ENCODE data around the gene APIP. TPM values are rescaled to one million over a fixed set of nuclear protein-coding genes. Genes with fewer than 3 reads are reported as not detected.

The APIP gene
- total RNA-seq, 1 experiment from 2014 or later = 31.3 TPM

DNA sequence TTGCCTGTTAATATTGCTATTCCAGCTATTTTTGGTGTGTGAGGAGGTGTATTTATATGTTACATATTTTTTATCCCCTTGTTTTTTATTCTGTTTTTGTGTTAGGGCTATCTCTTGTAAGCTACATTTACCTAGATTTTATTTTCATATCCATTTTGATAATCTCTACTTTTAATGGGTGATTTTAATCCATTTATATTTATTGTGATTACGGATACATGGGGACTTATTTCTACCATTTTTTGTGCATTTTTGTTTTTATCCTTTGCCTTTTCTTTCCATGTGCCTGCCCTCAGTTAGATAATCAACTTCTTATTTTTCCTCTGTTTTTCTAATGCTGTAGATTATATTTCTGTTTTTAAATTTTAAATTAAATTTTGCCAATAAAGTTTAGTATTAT is 28.5 kb upstream of the APIP start:
- Histone ChIP-seq H3K27me3 (ENCODE audit: insufficient read depth, low read length) (no peaks in the 10 kb centered on the region), H3K79me2 (ENCODE audit: insufficient read depth, low read length) (peaks cover 2% of the 10 kb centered on the region; the same call in 1 of the 2 replicates), H3K27ac (ENCODE audit: insufficient read length, low read depth, low read length) (no peak overlapping the region), H3K23me2 (ENCODE audit: insufficient read length, low read depth, low read length, poor library complexity, severe bottlenecking) (no peaks in the 10 kb centered on the region), H2BK120ac (ENCODE audit: low read depth, low read length, poor library complexity, severe bottlenecking) (no peak overlapping the region), H2BK5ac (ENCODE audit: insufficient read length, low read length) (no peak overlapping the region), H3K9me3 (ENCODE audit: control insufficient read depth, low read depth, low read length) (no peaks in the 10 kb centered on the region), H4K8ac (replicated peaks; ENCODE audit: insufficient read length, low read depth, low read length) (no peak overlapping the region), H2BK20ac (ENCODE audit: low read depth, low read length, poor library complexity, severe bottlenecking) (no peak overlapping the region), H3K56ac (ENCODE audit: insufficient read length, low read depth, low read length) (no peak overlapping the region), H3K23ac (ENCODE audit: insufficient read length, low read depth, low read length) (no peak overlapping the region), H3T11ph (ENCODE audit: low read length) (no peak overlapping the region), H4K5ac (ENCODE audit: insufficient read length, low read depth, low read length) (no peak overlapping the region), H3K18ac (ENCODE audit: insufficient read length, low read depth, low read length) (no peak overlapping the region), H4K20me1 (ENCODE audit: control insufficient read depth, insufficient read depth, insufficient read length) (no peaks in the 10 kb centered on the region), H3K4me1 (ENCODE audit: insufficient read depth, low read length) (no peaks in the 10 kb centered on the region), H2AK5ac (ENCODE audit: insufficient read length, low read length) (no peak overlapping the region), H2BK12ac (ENCODE audit: insufficient read length, low read depth, low read length) (no peak overlapping the region), H3K9ac (ENCODE audit: extremely low read depth, insufficient read length, low read length) (no peak overlapping the region), H3K4ac (ENCODE audit: low read depth, low read length) (no peak overlapping the region), H4K91ac (ENCODE audit: insufficient read length, low read depth, low read length) (no peak overlapping the region), H3K79me1 (ENCODE audit: insufficient read depth, low read depth, low read length, poor library complexity, severe bottlenecking) (peaks cover 2% of the 10 kb centered on the region), H2BK15ac (ENCODE audit: low read depth, low read length) (no peak overlapping the region), H3K4me2 (ENCODE audit: insufficient read depth, insufficient read length, low read length) (no peak overlapping the region), H2AFZ (ENCODE audit: low read length) (no peak overlapping the region), H3K14ac (ENCODE audit: insufficient read depth, low read length) (no peak overlapping the region)
- peaks cover 3 to 4% of the 10 kb centered on the region in 2 experiments; a peak in 3 of 4 replicates for H3K4me1 Mint-ChIP-seq
- no peak for DNase-seq
- TF ChIP-seq, protein P1, sequence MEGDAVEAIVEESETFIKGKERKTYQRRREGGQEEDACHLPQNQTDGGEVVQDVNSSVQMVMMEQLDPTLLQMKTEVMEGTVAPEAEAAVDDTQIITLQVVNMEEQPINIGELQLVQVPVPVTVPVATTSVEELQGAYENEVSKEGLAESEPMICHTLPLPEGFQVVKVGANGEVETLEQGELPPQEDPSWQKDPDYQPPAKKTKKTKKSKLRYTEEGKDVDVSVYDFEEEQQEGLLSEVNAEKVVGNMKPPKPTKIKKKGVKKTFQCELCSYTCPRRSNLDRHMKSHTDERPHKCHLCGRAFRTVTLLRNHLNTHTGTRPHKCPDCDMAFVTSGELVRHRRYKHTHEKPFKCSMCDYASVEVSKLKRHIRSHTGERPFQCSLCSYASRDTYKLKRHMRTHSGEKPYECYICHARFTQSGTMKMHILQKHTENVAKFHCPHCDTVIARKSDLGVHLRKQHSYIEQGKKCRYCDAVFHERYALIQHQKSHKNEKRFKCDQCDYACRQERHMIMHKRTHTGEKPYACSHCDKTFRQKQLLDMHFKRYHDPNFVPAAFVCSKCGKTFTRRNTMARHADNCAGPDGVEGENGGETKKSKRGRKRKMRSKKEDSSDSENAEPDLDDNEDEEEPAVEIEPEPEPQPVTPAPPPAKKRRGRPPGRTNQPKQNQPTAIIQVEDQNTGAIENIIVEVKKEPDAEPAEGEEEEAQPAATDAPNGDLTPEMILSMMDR (conservative IDR thresholded peaks at IDR 0.05) = no peak
- H3K36me3 Mint-ChIP-seq (ENCODE audit: insufficient read depth in 1 of 3, low read depth in 3 of 3) = peaks cover 6 to 12% (median 6%) of the 10 kb centered on the region in 3 experiments; a peak in 6 of 7 replicates
- peaks cover 3 to 4% of the 10 kb centered on the region in 2 experiments; a peak in 4 of 5 replicates for H3K9me3 Mint-ChIP-seq
- no peak overlapping the region for H3K27ac Mint-ChIP-seq
- no CpG with 5 or more reads among the region's 1 CpG for WGBS (ENCODE audit: extremely low coverage, insufficient read length, low lambda C conversion rate)
- H3K27me3 Mint-ChIP-seq (ENCODE audit: low read depth) = no peaks in the 10 kb centered on the region
- no peak overlapping the region for H3K4me3 Mint-ChIP-seq
